OCI-LY1 (cell line): ENCODE data around the gene PKNOX2.

Experiments
- H2AFZ ChIP-seq: fragments of 200-600 bp; sonication (generic), shearing (Covaris generic); 2 replicates; pipeline ENCODE4 v1.6.0; 2014; ENCODE audit warnings: antibody characterized with exemption, mild to moderate bottlenecking, low read length
- H3F3A ChIP-seq: fragments of 200-600 bp; sonication (generic), shearing (Covaris generic); 2 replicates; pipeline ENCODE4 v1.6.0; 2014; ENCODE audit warnings: mild to moderate bottlenecking, antibody characterized with exemption, low read length, moderate library complexity; ENCODE audit not compliant: insufficient read depth
- H3K27ac ChIP-seq: fragments of 200-600 bp; sonication (generic); 2 replicates; pipeline ENCODE4 v1.5.1; 2014; ENCODE audit warnings: low read length, mixed run types, mild to moderate bottlenecking, low read depth; ENCODE audit not compliant: poor library complexity, severe bottlenecking
- H3K27me3 ChIP-seq: fragments of 200-600 bp; sonication (generic); 2 replicates; pipeline ENCODE4 v1.6.0; 2014; ENCODE audit warnings: antibody characterized with exemption, mild to moderate bottlenecking, low read length, moderate library complexity; ENCODE audit not compliant: insufficient read depth
- H3K36me3 ChIP-seq: fragments of 200-600 bp; sonication (generic); 2 replicates; pipeline ENCODE4 v1.6.1; 2014; ENCODE audit warnings: mild to moderate bottlenecking, antibody characterized with exemption, low read length, moderate library complexity, mixed read lengths; ENCODE audit not compliant: insufficient read depth
- H3K4me1 ChIP-seq: fragments of 200-600 bp; sonication (generic); 2 replicates; pipeline ENCODE4 v1.5.1; 2014; ENCODE audit warnings: mild to moderate bottlenecking, low read length, moderate library complexity; ENCODE audit not compliant: insufficient read depth, severe bottlenecking
- H3K4me2 ChIP-seq: fragments of 200-600 bp; sonication (generic), shearing (Covaris generic); 2 replicates; pipeline ENCODE4 v1.6.1; 2014; ENCODE audit warnings: low read length
- H3K4me3 ChIP-seq: fragments of 200-600 bp; sonication (generic); 2 replicates; pipeline ENCODE4 v1.5.1; 2014; ENCODE audit warnings: low read length, low read depth, mild to moderate bottlenecking, mixed read lengths; ENCODE audit not compliant: poor library complexity, severe bottlenecking
- H3K79me2 ChIP-seq: fragments of 200-600 bp; shearing (Covaris generic); 2 replicates; pipeline ENCODE4 v1.6.1; 2016; ENCODE audit warnings: mixed run types, low read length, mixed read lengths; ENCODE audit not compliant: insufficient read depth
- H3K9ac ChIP-seq: fragments of 200-600 bp; sonication (generic), shearing (Covaris generic); 2 replicates; pipeline ENCODE4 v1.6.1; 2014; ENCODE audit warnings: mild to moderate bottlenecking, low read length, mixed read lengths
- H3K9me2 ChIP-seq: fragments of 200-600 bp; sonication (generic), shearing (Covaris generic); 2 replicates; pipeline ENCODE4 v1.6.1; 2014; ENCODE audit warnings: low read depth, mild to moderate bottlenecking, low read length, mixed read lengths
- H3K9me3 ChIP-seq: fragments of 200-600 bp; shearing (Covaris generic); 2 replicates; pipeline ENCODE4 v1.6.1; 2014; ENCODE audit warnings: low read length, mixed read lengths
- H4K20me1 ChIP-seq: fragments of 200-600 bp; sonication (generic), shearing (Covaris generic); 2 replicates; pipeline ENCODE4 v1.6.0; 2016; ENCODE audit warnings: mild to moderate bottlenecking, low read length; ENCODE audit not compliant: insufficient read depth
- CTCF ChIP-seq: fragments of 200-600 bp; sonication (generic), shearing (Covaris generic); IDR thresholded peaks from 2 replicates; pipeline ENCODE4 v1.5.1; 2017; ENCODE audit warnings: mild to moderate bottlenecking, antibody characterized with exemption, low read length, moderate library complexity, mixed read lengths
- EZH2 ChIP-seq: fragments of 200-600 bp; sonication (generic), shearing (Covaris generic); IDR thresholded peaks from 2 replicates; pipeline ENCODE4 v1.8.0; 2017; ENCODE audit warnings: borderline replicate concordance, mixed run types, mild to moderate bottlenecking, antibody characterized with exemption, low read length, moderate library complexity, mixed read lengths

PKNOX2 gene

GRCh38 chr11:125364121-125364826, 199.7 kb downstream of the PKNOX2 start:
- H3K9me3 ChIP-seq: no peaks in the 10 kb centered on the region
- H3K9me2 ChIP-seq: no peaks in the 10 kb centered on the region
- H3K27me3 ChIP-seq: no peaks in the 10 kb centered on the region
- H3K79me2 ChIP-seq: no peaks in the 10 kb centered on the region
- no peak overlapping the region for H3K4me2 ChIP-seq
- H3K27ac ChIP-seq: no peak overlapping the region
- no peaks in the 10 kb centered on the region for H3K4me1 ChIP-seq
- H4K20me1 ChIP-seq: no peaks in the 10 kb centered on the region
- H3K4me3 ChIP-seq: no peak overlapping the region
- no peak for TF ChIP-seq EZH2
- no peak overlapping the region for H2AFZ ChIP-seq
- H3K36me3 ChIP-seq: no peaks in the 10 kb centered on the region
- no peak overlapping the region for H3K9ac ChIP-seq
- H3F3A ChIP-seq: no peaks in the 10 kb centered on the region

- no peaks in the 10 kb centered on the region for H3K4me1 ChIP-seq
- H3K9me2 ChIP-seq: no peaks in the 10 kb centered on the region
- no peak overlapping the region for H3K9ac ChIP-seq
- no peaks in the 10 kb centered on the region for H4K20me1 ChIP-seq
- TF ChIP-seq EZH2 (no peak), CTCF (no peak)
- no peak overlapping the region for H3K27ac ChIP-seq
- no peak overlapping the region for H3K4me3 ChIP-seq
- no peaks in the 10 kb centered on the region for H3K79me2 ChIP-seq
- no peaks in the 10 kb centered on the region for H3K27me3 ChIP-seq
- no peaks in the 10 kb centered on the region for H3K9me3 ChIP-seq
- no peak overlapping the region for H2AFZ ChIP-seq
- H3K36me3 ChIP-seq: no peaks in the 10 kb centered on the region
- no peak overlapping the region for H3K4me2 ChIP-seq
- no peaks in the 10 kb centered on the region for H3F3A ChIP-seq
These were observed 200.8 kb downstream of the PKNOX2 start for GRCh38 chr11:125365196-125365931.

- no peak for TF ChIP-seq CTCF
- TF ChIP-seq EZH2: no peak
- no peak overlapping the region for H2AFZ ChIP-seq
These were observed 203.2 kb downstream of the PKNOX2 start for GRCh38 chr11:125367710-125368109.

More at GRCh38 chr11:125367710-125368109, 203.2 kb downstream of the PKNOX2 start:
- Histone ChIP-seq H3K9ac (no peak overlapping the region), H3K36me3 (no peaks in the 10 kb centered on the region), H4K20me1 (no peaks in the 10 kb centered on the region), H3K4me3 (no peak overlapping the region), H3K27ac (no peak overlapping the region), H3K9me2 (no peaks in the 10 kb centered on the region), H3K9me3 (no peaks in the 10 kb centered on the region), H3K4me2 (no peak overlapping the region), H3K27me3 (no peaks in the 10 kb centered on the region), H3K79me2 (no peaks in the 10 kb centered on the region), H3F3A (no peaks in the 10 kb centered on the region), H3K4me1 (no peaks in the 10 kb centered on the region)
